ENCODE measurements around the gene VENTX.

- TF ChIP-seq CTCF (IDR thresholded peaks at IDR 0.05) = no peak
- TF ChIP-seq EZH2 (IDR thresholded peaks at IDR 0.05) = no peak
Measured at GRCh38 chr10:133207041-133207600, 30.5 kb upstream of the VENTX start.

Data from neural progenitor cell (in vitro differentiated cells).